ENCODE data around the gene KRT6C.
A peak's percentile ranks its signal among the peaks of the same experiment; 100 is the strongest.
"Not testable (repeated sequence)": the region's sequence is repeated elsewhere in the genome, so short reads cannot be mapped to it uniquely, and the experiment has no call there.

Gene KRT6C

DNA sequence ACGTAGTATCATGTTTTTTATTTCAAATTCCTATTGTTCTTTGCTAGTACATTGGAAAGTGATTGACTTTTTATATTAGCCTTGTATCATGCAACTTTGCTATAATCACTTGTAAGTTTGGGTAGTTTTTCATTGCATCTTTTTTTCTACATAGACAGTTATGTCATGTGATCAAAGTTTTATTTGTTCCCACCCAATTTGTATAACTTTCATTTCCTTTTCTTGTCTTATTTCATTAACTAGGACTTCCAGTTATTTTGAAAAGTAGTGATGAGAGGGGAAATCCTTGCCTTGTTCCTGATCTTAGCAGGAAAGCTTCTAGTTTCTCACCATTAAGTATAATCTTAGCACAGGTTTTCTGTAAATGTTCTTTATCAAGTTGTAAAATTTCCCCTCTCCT, 29.3 kb upstream of the KRT6C start:
- intact Hi-C loops (cut with DNase I) = no loop called here
- no peak for DNase-seq

- no peak for DNase-seq
- intact Hi-C loops (cut with DNase I) = no loop called here
Observed at GRCh38 chr12:52501490-52501889, 27.9 kb upstream of the KRT6C start.

GRCh38 chr12:52500574-52500973, 27.0 kb upstream of the KRT6C start:
- DNase-seq; intact Hi-C loops (cut with DNase I): not testable (repeated sequence)

GRCh38 chr12:52499806-52500560, 26.4 kb upstream of the KRT6C start:
- intact Hi-C loops (cut with DNase I) = no loop called here
- no peak for DNase-seq

DNA sequence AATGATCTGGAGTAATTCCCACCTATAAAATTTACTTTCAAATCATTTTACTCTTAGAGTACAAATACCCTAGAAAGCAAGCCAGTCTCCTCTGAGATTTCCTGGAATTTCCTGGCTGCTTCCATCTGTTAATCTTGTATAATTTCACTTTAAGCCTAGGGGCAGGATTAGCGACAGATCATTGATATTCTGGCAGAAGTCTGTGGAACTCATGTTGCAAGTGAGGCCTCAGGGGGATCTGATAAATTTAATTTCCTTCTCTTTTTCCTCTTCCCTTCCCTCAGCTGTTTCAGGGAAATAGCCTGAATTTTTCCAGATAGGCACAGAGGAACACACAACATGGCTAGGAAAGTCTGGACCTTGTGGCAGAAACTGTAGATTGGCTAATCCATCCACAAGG, 25.3 kb upstream of the KRT6C start:
- intact Hi-C loops (cut with DNase I) = no loop called here

GRCh38 chr12:52497975-52498374, 24.4 kb upstream of the KRT6C start:
- intact Hi-C loops (cut with DNase I) = no loop called here
- no peak for DNase-seq

More for the DNA sequence above, 25.3 kb upstream of the KRT6C start:
- no peak for DNase-seq

- intact Hi-C loops (cut with DNase I) = no loop called here
- peak in 2 of 42 donors; percentile 10 to 27 for DNase-seq
Observed at GRCh38 chr12:52496590-52497071, 23.0 kb upstream of the KRT6C start.

DNA sequence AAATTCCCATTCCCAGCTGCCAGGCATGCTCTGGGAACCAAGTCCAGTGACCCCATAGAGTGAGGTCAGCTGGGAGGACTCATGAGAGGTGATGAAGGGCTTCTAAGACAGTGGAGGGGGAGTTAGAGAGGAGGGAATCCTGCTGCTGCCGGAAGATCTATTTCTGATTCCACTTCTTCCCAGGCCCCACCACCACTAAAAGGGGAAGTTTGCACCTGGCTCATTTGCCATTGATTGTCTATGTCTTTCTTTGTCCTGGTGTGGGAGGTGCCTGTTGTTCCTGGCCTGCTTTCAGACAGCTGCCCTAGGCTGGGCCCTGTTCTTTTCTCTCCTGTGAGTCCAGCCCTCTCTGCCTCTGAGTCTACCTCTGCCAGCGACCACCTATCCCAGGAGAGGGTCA, 22.4 kb upstream of the KRT6C start:
- intact Hi-C loops (cut with DNase I) = no loop called here
- DNase-seq = no peak

GRCh38 chr12:52495389-52495788, 21.8 kb upstream of the KRT6C start:
- intact Hi-C loops (cut with DNase I) = no loop called here
- peak in 37 of 42 donors; percentile 23 to 86 (median 50) for DNase-seq

- intact Hi-C loops (cut with DNase I) = no loop called here
- DNase-seq = peak in 1 of 42 donors; percentile 45
Observed at GRCh38 chr12:52494518-52494917, 20.9 kb upstream of the KRT6C start.

- intact Hi-C loops (cut with DNase I) = no loop called here
- DNase-seq = no peak
Observed at GRCh38 chr12:52494100-52494499, 20.5 kb upstream of the KRT6C start.

DNA sequence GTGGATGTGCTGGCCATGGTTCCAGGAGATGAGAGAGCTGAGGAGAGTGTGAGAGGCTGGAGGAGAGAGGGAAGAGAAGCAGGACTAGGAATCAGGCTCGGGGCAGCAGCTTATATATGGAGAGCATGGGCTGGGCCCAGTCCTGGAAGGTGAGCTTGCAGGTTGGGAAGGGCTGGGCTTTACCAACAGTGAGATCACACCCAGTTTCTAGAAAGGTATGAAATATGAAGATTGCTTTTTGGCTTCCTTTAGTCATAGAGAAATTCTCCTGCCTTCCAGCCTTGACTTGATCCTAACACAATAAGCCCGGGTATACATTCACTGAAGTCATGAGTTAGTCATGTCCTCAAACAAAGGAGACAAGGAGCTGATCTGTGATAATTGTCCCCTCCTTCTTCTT, 19.6 kb upstream of the KRT6C start, which contains the start of gene KRT6A:
KRT6A (minus strand) TSS at position 86 of the 400 bp plus-strand sequence; CDS start at position 17, 69 bp downstream.
- intact Hi-C loops (cut with DNase I) = no loop called here
- no peak for DNase-seq

- intact Hi-C loops (cut with DNase I); DNase-seq: not testable (repeated sequence)
Observed at GRCh38 chr12:52492405-52492804, 18.8 kb upstream of the KRT6C start.

GRCh38 chr12:52491495-52491894, 17.9 kb upstream of the KRT6C start:
- DNase-seq; intact Hi-C loops (cut with DNase I): not testable (repeated sequence)

DNA sequence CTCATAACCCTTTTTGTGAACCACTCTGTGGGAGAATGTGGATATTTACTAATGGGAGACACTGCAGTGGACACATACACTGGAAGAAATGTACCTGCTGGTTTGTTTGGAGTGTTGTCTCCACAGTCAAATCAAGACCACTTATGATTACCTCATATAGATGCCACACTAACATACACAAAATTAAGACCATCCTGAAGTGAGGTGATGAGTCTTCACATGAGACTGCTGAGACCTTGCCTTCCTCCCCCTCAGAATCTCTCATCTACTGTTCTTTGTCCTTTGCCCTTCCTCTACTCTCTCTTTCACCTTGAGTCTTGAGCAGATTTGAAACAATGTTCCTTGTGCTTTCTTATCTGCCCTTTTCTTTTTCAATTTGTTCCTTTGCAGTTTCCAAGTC, 15.1 kb upstream of the KRT6C start:
- intact Hi-C loops (cut with DNase I) = no loop called here
- no peak for DNase-seq

DNA sequence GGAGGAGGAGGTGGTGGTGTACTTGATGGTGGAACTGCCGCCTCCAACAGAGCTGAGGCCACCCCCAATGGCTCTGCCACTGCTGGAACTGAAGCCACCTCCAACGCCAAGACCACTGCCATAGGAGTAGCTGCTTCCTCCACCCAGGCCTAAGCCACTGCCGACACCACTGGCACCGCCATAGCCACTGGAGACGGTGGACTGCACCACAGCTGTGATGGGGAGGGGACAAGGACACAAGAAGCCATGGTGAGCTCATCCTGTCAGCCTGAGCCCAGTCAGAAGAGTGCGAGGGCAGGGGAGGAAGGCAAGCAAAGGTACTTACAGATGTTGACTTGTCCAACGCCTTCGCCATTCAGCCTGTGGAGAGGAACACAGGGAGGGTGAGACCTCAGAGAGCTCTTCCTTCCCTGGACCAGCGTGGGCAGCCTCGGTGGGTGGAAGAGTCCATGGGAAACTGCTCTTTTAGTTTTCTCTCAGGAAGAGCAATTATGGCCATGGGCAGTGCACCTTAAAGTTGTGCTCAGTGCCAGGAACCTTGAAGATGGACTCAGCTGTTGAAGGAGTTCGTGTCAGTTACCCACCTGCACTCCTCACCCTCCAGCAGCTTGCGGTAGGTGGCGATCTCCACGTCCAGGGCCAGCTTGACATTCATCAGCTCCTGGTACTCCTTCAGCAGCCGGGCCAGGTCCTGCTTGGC, 14.3 kb upstream of the KRT6C start:
- DNase-seq; intact Hi-C loops (cut with DNase I): not testable (repeated sequence)

GRCh38 chr12:52487211-52487610, 13.6 kb upstream of the KRT6C start:
- no peak for DNase-seq
- intact Hi-C loops (cut with DNase I) = no loop called here

- intact Hi-C loops (cut with DNase I) = no loop called here
- DNase-seq = no peak
Observed at GRCh38 chr12:52486166-52487105, 12.8 kb upstream of the KRT6C start.

DNA sequence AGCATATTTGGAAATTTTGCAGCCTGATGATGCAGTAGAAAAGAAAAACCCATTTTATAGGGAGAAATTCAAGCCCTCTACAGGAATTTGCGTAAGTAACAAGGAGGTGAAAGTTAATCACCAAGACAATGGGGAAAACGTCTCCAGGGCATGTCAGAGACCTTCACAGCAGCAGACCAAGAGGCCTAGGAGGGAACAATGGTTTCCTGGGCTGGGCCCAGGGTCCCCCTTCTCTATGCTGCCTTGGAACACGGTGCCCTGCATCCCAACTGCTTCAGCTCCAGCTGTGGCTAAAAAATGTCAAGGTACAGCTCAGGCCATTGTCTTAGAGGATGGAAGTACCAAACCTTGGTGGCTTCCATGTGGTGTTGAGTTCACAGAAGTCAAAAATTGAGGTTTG, 6.5 kb upstream of the KRT6C start:
- DNase-seq = no peak
- intact Hi-C loops (cut with DNase I) = no loop called here

Data from head of caudate nucleus (tissue), 42 donors.